NCI-H526 treated with DMSO at 0.1 percent for 48 hours (cell line): ENCODE data around the gene KLHL22.
"Not testable (repeated sequence)": the region's sequence is repeated elsewhere in the genome, so short reads cannot be mapped to it uniquely, and the experiment has no call there.

Experiments
- DNase-seq: peaks from one replicate; lab custom pipeline; 2025; lab: John Stamatoyannopoulos, UW

Gene KLHL22

GRCh38 chr22:20469110-20469868, 26.3 kb downstream of the KLHL22 start:
- no peak for DNase-seq

GRCh38 chr22:20466659-20467379, 28.8 kb downstream of the KLHL22 start:
- DNase-seq = no peak

GRCh38 chr22:20465759-20466077, 29.9 kb downstream of the KLHL22 start:
- no peak for DNase-seq

- no peak for DNase-seq
Measured at GRCh38 chr22:20464912-20465758, 30.5 kb downstream of the KLHL22 start.

GRCh38 chr22:20464096-20464614, 31.4 kb downstream of the KLHL22 start:
- no peak for DNase-seq

- DNase-seq = no peak
Measured at GRCh38 chr22:20463324-20464095, 32.1 kb downstream of the KLHL22 start.

GRCh38 chr22:20459862-20460261, 35.7 kb downstream of the KLHL22 start:
- no peak for DNase-seq

- DNase-seq = no peak
Measured at GRCh38 chr22:20459152-20459542, 36.4 kb downstream of the KLHL22 start.

GRCh38 chr22:20458530-20459151, 37.0 kb downstream of the KLHL22 start:
- no peak for DNase-seq

- no peak for DNase-seq
Measured at GRCh38 chr22:20457506-20458240, 37.9 kb downstream of the KLHL22 start.

- no peak for DNase-seq
Measured at GRCh38 chr22:20456722-20457076, 38.9 kb downstream of the KLHL22 start.

GRCh38 chr22:20456064-20456721, 39.4 kb downstream of the KLHL22 start:
- peak; percentile 26 for DNase-seq

- DNase-seq = no peak
Measured at GRCh38 chr22:20455709-20456063, 39.9 kb downstream of the KLHL22 start.

- DNase-seq = no peak
Measured at GRCh38 chr22:20453222-20453621, 42.4 kb downstream of the KLHL22 start.

GRCh38 chr22:20451920-20452319, 43.7 kb downstream of the KLHL22 start:
- DNase-seq = no peak

GRCh38 chr22:20451129-20451778, 44.3 kb downstream of the KLHL22 start:
- not testable (repeated sequence) for DNase-seq

GRCh38 chr22:20450551-20450906, 45.1 kb downstream of the KLHL22 start:
- no peak for DNase-seq

- DNase-seq = no peak
Measured at GRCh38 chr22:20449819-20450550, 45.6 kb downstream of the KLHL22 start.

GRCh38 chr22:20448630-20449029, 47.0 kb downstream of the KLHL22 start:
- no peak for DNase-seq
